BE2C (cell line): ENCODE data around the gene HEXD.
"Not testable (repeated sequence)": the region's sequence is repeated elsewhere in the genome, so short reads cannot be mapped to it uniquely, and the experiment has no call there.

Source experiments
- DNase-seq: peaks from one replicate; pipeline ENCODE4 v3.0.0-alpha.2; 2020
- H3K27me3 ChIP-seq: fragments of 250-450 bp; sonication (Bioruptor Pico); 2 replicates; pipeline ENCODE4 v1.5.1; 2020; ENCODE audit warnings: mild to moderate bottlenecking
- H3K36me3 ChIP-seq: fragments of 250-450 bp; sonication (Bioruptor Pico); 2 replicates; pipeline ENCODE4 v1.5.1; 2020; ENCODE audit warnings: mild to moderate bottlenecking
- H3K4me1 ChIP-seq: fragments of 250-450 bp; sonication (Bioruptor Pico); 2 replicates; pipeline ENCODE4 v1.5.1; 2020
- H3K4me3 ChIP-seq: 2 replicates; pipeline ENCODE4 v1.5.1; 2011; ENCODE audit warnings: low read depth, low read length
- H3K9me3 ChIP-seq: fragments of 250-450 bp; sonication (Bioruptor Pico); 2 replicates; pipeline ENCODE4 v1.5.1; 2020
- CTCF ChIP-seq: IDR thresholded peaks from 2 replicates; pipeline ENCODE4 v1.5.1; 2012; ENCODE audit warnings: mild to moderate bottlenecking, low read depth, low read length

Gene HEXD

GRCh38 chr17:82408288-82408937 is 9.7 kb upstream of the HEXD start:
- H3K27me3 ChIP-seq = no peaks in the 10 kb centered on the region
- H3K4me1 ChIP-seq = peaks cover 11% of the 10 kb centered on the region
- H3K4me3 ChIP-seq = no peak overlapping the region
- H3K36me3 ChIP-seq = no peaks in the 10 kb centered on the region
- DNase-seq = no peak
- H3K9me3 ChIP-seq = no peaks in the 10 kb centered on the region
- TF ChIP-seq CTCF = no peak

- Histone ChIP-seq H3K9me3 (no peaks in the 10 kb centered on the region), H3K27me3 (no peaks in the 10 kb centered on the region), H3K4me3 (no peak overlapping the region), H3K4me1 (peaks cover 12% of the 10 kb centered on the region), H3K36me3 (no peaks in the 10 kb centered on the region; the same call in 1 of the 2 replicates)
- DNase-seq = no peak
- no peak for TF ChIP-seq CTCF
Measured at GRCh38 chr17:82408938-82409318, 9.2 kb upstream of the HEXD start.

- H3K9me3 ChIP-seq = no peaks in the 10 kb centered on the region
- H3K27me3 ChIP-seq = no peaks in the 10 kb centered on the region
- no peak overlapping the region for H3K4me3 ChIP-seq
- no peak for TF ChIP-seq CTCF
- no peak for DNase-seq
- H3K4me1 ChIP-seq = peaks cover 12% of the 10 kb centered on the region
- no peaks in the 10 kb centered on the region; the same call in 1 of the 2 replicates for H3K36me3 ChIP-seq
Measured at GRCh38 chr17:82410014-82410716, 8.0 kb upstream of the HEXD start.

GRCh38 chr17:82411396-82412053 is 6.6 kb upstream of the HEXD start:
- H3K9me3 ChIP-seq = no peaks in the 10 kb centered on the region
- DNase-seq = no peak
- H3K27me3 ChIP-seq = no peaks in the 10 kb centered on the region
- no peak for TF ChIP-seq CTCF
- H3K4me3 ChIP-seq = no peak overlapping the region
- peaks cover 12% of the 10 kb centered on the region for H3K4me1 ChIP-seq
- no peaks in the 10 kb centered on the region; the same call in 1 of the 2 replicates for H3K36me3 ChIP-seq

- not testable (repeated sequence) for H3K9me3 ChIP-seq, H3K4me3 ChIP-seq, H3K27me3 ChIP-seq, H3K36me3 ChIP-seq, DNase-seq
- peaks cover 12% of the 10 kb centered on the region for H3K4me1 ChIP-seq
Measured at GRCh38 chr17:82412081-82412480, 6.1 kb upstream of the HEXD start.

- TF ChIP-seq CTCF = no peak
- Histone ChIP-seq H3K4me1 (peaks cover 12% of the 10 kb centered on the region), H3K9me3 (no peaks in the 10 kb centered on the region), H3K4me3 (peak overlapping the region; percentile 20), H3K36me3 (no peaks in the 10 kb centered on the region; the same call in 1 of the 2 replicates), H3K27me3 (no peaks in the 10 kb centered on the region)
- peak; percentile 79 for DNase-seq
Measured at GRCh38 chr17:82412535-82413520, 5.3 kb upstream of the HEXD start.
